Gastroesophageal sphincter (tissue), 4 donors: Measurements from ENCODE around the gene HHIP. TPM values are rescaled to one million over a fixed set of nuclear protein-coding genes. Genes with fewer than 3 reads are reported as not detected.

ENCODE experiments used
- ATAC-seq: fragments of 150-250 bp; one replicate; pipeline ENCODE4 v1.9.1; 2016; ENCODE audit warnings: mild to moderate bottlenecking, moderate library complexity
- H3K27ac ChIP-seq, 4 donors: fragments of 200-600 bp; sonication (generic) in 3 of 4; 1 replicate in 3 of 4; 2 replicates in 1 of 4; pipeline ENCODE4 v1.5.1; 2016 to 2019
- H3K27me3 ChIP-seq: fragments of 200-600 bp; sonication (generic); one replicate; pipeline ENCODE4 v1.5.1; 2019
- H3K36me3 ChIP-seq, 2 donors: fragments of 200-600 bp; sonication (generic); one replicate each; pipeline ENCODE4 v1.5.1; 2019; ENCODE audit warnings: control low read depth in 1 of 2
- H3K4me1 ChIP-seq, 3 donors: fragments of 200-600 bp; sonication (generic); 1 replicate in 2 of 3; 2 replicates in 1 of 3; pipeline ENCODE4 v1.5.1; 2016 to 2019; ENCODE audit warnings: control low read depth in 2 of 3
- H3K4me3 ChIP-seq, 2 donors: fragments of 200-600 bp; sonication (generic); one replicate each; pipeline ENCODE4 v1.5.1; 2019; ENCODE audit warnings: mild to moderate bottlenecking in 1 of 2, moderate library complexity in 1 of 2
- H3K9me3 ChIP-seq, 3 donors: fragments of 200-600 bp; sonication (generic); one replicate each; pipeline ENCODE4 v1.5.1; 2017 to 2019; ENCODE audit warnings: control low read depth in 2 of 3
- CTCF ChIP-seq, 4 experiments: fragments of 200-600 bp in 2 of 4; fragments of 450-650 bp in 2 of 4; sonication (generic) in 1 of 4; IDR thresholded peaks; one replicate each; pipeline ENCODE4 v1.5.1; 2017 to 2019; ENCODE audit warnings: antibody characterized with exemption in 4 of 4, mild to moderate bottlenecking in 2 of 4, moderate library complexity in 2 of 4
- EP300 ChIP-seq: sonication (generic); formaldehyde crosslinking; IDR thresholded peaks from one replicate; pipeline ENCODE4 v1.6.1; 2017; ENCODE audit warnings: antibody characterized with exemption, mild to moderate bottlenecking
- POLR2A ChIP-seq, 2 donors: fragments of 450-650 bp; IDR thresholded peaks; one replicate each; pipeline ENCODE4 v1.6.1; 2017; ENCODE audit warnings: antibody characterized with exemption in 2 of 2, mild to moderate bottlenecking in 2 of 2, moderate library complexity in 1 of 2
- POLR2AphosphoS5 ChIP-seq: sonication (generic); formaldehyde crosslinking; IDR thresholded peaks from one replicate; pipeline ENCODE4 v1.6.1; 2017; ENCODE audit warnings: antibody characterized with exemption
- WGBS, 2 donors: methylation state at CpG; one replicate each; pipeline ENCODE4 v1.1.5; 2018; ENCODE audit warnings: low coverage in 1 of 2; 5-methylcytosine and 5-hydroxymethylcytosine counted together
- total RNA-seq, 4 donors: library from RNA; depleted of rRNA; stranded (reverse); fragments of >200 nt; gene quantifications; one replicate each; pipeline ENCODE4 v1.1.0, GENCODE V29; 2016

Gene HHIP
- total RNA-seq, 4 donors from 2014 or later = 0.10 to 0.54 (median 0.19) TPM; not detected in 1

- H3K36me3 ChIP-seq = no peaks in the 10 kb centered on the region
- H3K4me1 ChIP-seq = no peaks in the 10 kb centered on the region
- no peak for ATAC-seq
- H3K4me3 ChIP-seq = no peak overlapping the region
- no peaks in the 10 kb centered on the region for H3K9me3 ChIP-seq
- H3K27ac ChIP-seq = no peak overlapping the region
- WGBS, 2 donors = 50 to 65% methylated on average over 3 of the region's 3 CpGs
- no peak for TF ChIP-seq POLR2AphosphoS5
- no peak for TF ChIP-seq CTCF (IDR thresholded peaks at IDR 0.05)
- no peak for TF ChIP-seq POLR2A (IDR thresholded peaks at IDR 0.05)
- no peak for TF ChIP-seq EP300
- H3K27me3 ChIP-seq = no peaks in the 10 kb centered on the region
Measured at GRCh38 chr4:144621681-144622080, 24.3 kb upstream of the HHIP start.

- WGBS, 2 donors = 15 to 27% methylated on average over 2 of the region's 2 CpGs
- H3K27ac ChIP-seq = no peak overlapping the region
- H3K4me1 ChIP-seq = no peaks in the 10 kb centered on the region
- no peak for ATAC-seq
- H3K4me3 ChIP-seq = no peak overlapping the region
- no peak for TF ChIP-seq POLR2A (IDR thresholded peaks at IDR 0.05)
- TF ChIP-seq CTCF (IDR thresholded peaks at IDR 0.05) = no peak
- no peak for TF ChIP-seq EP300
- H3K36me3 ChIP-seq = no peaks in the 10 kb centered on the region
- no peaks in the 10 kb centered on the region for H3K27me3 ChIP-seq
- no peaks in the 10 kb centered on the region for H3K9me3 ChIP-seq
Measured at GRCh38 chr4:144627663-144628076, 18.3 kb upstream of the HHIP start.

GRCh38 chr4:144633215-144633614, 12.7 kb upstream of the HHIP start:
- Histone ChIP-seq H3K9me3 (no peaks in the 10 kb centered on the region), H3K27me3 (no peaks in the 10 kb centered on the region), H3K4me3 (no peak overlapping the region), H3K4me1 (no peaks in the 10 kb centered on the region), H3K36me3 (no peaks in the 10 kb centered on the region), H3K27ac (no peak overlapping the region)
- no peak for TF ChIP-seq EP300
- no peak for TF ChIP-seq POLR2AphosphoS5
- TF ChIP-seq POLR2A (IDR thresholded peaks at IDR 0.05) = no peak
- no peak for TF ChIP-seq CTCF (IDR thresholded peaks at IDR 0.05)
- WGBS, 2 donors = 81 to 85% methylated on average over 5 to 6 of the region's 6 CpGs
- ATAC-seq = no peak

- Histone ChIP-seq H3K36me3 (no peaks in the 10 kb centered on the region), H3K27me3 (no peaks in the 10 kb centered on the region), H3K9me3 (no peaks in the 10 kb centered on the region), H3K27ac (no peak overlapping the region), H3K4me3 (no peak overlapping the region), H3K4me1 (no peaks in the 10 kb centered on the region)
- 85 to 88% methylated on average over 4 to 6 of the region's 6 CpGs for WGBS, 2 donors
- TF ChIP-seq EP300 (no peak), CTCF (IDR thresholded peaks at IDR 0.05) (no peak), POLR2A (IDR thresholded peaks at IDR 0.05) (no peak), POLR2AphosphoS5 (no peak)
- ATAC-seq = no peak
Measured at GRCh38 chr4:144634978-144635747, 10.8 kb upstream of the HHIP start.
